Heart left ventricle (tissue), 13 donors: Measurements from ENCODE around the gene JPH2.
"Not testable (repeated sequence)": the region's sequence is repeated elsewhere in the genome, so short reads cannot be mapped to it uniquely, and the experiment has no call there.

Experiments
- CTCF ChIP-seq, 12 donors: fragments of 200-600 bp; sonication (generic) in 4 of 12; IDR thresholded peaks; one replicate each; pipeline versions ENCODE4 v1.5.0 to v1.8.0; 2018 to 2022; ENCODE audit warnings: antibody characterized with exemption in 12 of 12, mild to moderate bottlenecking in 5 of 12
- POLR2A ChIP-seq, 2 donors: fragments of 450-650 bp; IDR thresholded peaks; one replicate each; pipeline ENCODE4 v1.6.1; 2017; ENCODE audit warnings: antibody characterized with exemption in 2 of 2, mild to moderate bottlenecking in 2 of 2, moderate library complexity in 2 of 2
- donor health status: ischemic (EF 13 %, LVEDD 7.1; RV severe dilation, severe dysfunction).
- donor health status: DM: no; HTN: yes; CAD: no.
- donor health status: DM: no; HTN: no; CAD: no.
- donor health status: ischemic (EF 25% LVEDD 6.9; RV normal size, moderate dysfunction).
- donor health status: ischemic (EF 25% LVEDD 5.7; RV mildly dilated, moderate dysfunction).
- donor health status: ischemic (EF 35%, LVEDD 5.7; RV mildly dilated, moderate dysfunction).
- donor health status: nonischemic (EF 11% LVEDD 7.7; RV severe dilation, severe dysfunction).
- donor health status: DM: yes; HTN: yes; CAD: no.
- donor health status: PGD.
- donor health status: ischemic (EF 29% LVEDD 5.4; RV normal size, mild dysfunction).
- donor health status: nonischemic (EF 23%, LVEDD 6.1; RV moderate dilation, normal function).

- TF ChIP-seq CTCF, POLR2A (IDR thresholded peaks at IDR 0.05): not testable (repeated sequence)
Measured at GRCh38 chr20:44232469-44232856, 45.5 kb upstream of the JPH2 start.
